Progenitor cell of endocrine pancreas (in vitro differentiated cells): ENCODE data around the gene PTPRC. TPM values are rescaled to one million over a fixed set of nuclear protein-coding genes. Genes with fewer than 3 reads are reported as not detected.

ENCODE experiments used
- DNase-seq: peaks from one replicate; pipeline ENCODE4 v3.0.0; 2021; ENCODE audit warnings: low spot score; ENCODE audit not compliant: unreplicated experiment
- H3K27ac Mint-ChIP-seq: 2 replicates; pipeline ENCODE4 v1.8.0; 2021; ENCODE audit warnings: mild to moderate bottlenecking, moderate library complexity, mixed read lengths
- H3K27me3 Mint-ChIP-seq: 2 replicates; pipeline ENCODE4 v1.8.0; 2021; ENCODE audit warnings: mixed read lengths
- H3K36me3 Mint-ChIP-seq: 2 replicates; pipeline ENCODE4 v1.8.0; 2022; ENCODE audit warnings: mixed read lengths; ENCODE audit not compliant: insufficient read depth
- H3K4me1 Mint-ChIP-seq: 2 replicates; pipeline ENCODE4 v1.8.0; 2021; ENCODE audit warnings: low read depth, mixed read lengths
- H3K4me3 Mint-ChIP-seq: 2 replicates; pipeline ENCODE4 v1.8.0; 2021; ENCODE audit warnings: low read depth, mild to moderate bottlenecking, moderate library complexity, mixed read lengths
- H3K9me3 Mint-ChIP-seq: 2 replicates; pipeline ENCODE4 v1.8.0; 2021; ENCODE audit warnings: low read depth, mixed read lengths
- total RNA-seq: library from RNA; stranded (reverse); gene quantifications from 2 replicates; pipeline ENCODE4 v1.2.1, GENCODE V29; 2021
- TF ChIP-seq, protein P1 (sequence below): fragments of 200-600 bp; sonication (generic); IDR thresholded peaks from one replicate; pipeline ENCODE4 v1.5.0; 2021; ENCODE audit warnings: antibody characterized with exemption, mild to moderate bottlenecking; ENCODE audit not compliant: unreplicated experiment

Gene PTPRC
- total RNA-seq, 1 donor from 2014 or later = not detected

DNA sequence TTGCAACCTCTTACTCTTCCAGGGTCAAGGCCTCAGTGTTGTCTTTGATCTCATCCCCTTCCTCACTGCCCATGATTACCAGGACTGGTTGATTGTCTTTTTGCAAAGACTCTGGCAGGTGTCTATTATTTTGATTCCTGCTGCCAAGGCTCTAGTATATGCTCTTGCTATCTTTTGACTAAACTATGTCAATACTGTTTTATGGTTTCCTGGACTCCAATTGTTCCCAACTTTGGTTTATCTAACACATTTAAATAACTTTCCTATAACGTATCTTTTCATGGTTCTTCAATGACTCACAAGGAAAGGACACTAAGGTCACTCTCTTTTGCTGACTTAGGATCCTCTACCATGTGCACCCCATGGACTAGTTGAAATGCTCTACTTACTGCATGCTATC, 141.5 kb downstream of the PTPRC start:
- H3K4me3 Mint-ChIP-seq = no peak overlapping the region
- H3K27ac Mint-ChIP-seq = no peak overlapping the region
- TF ChIP-seq, protein P1, sequence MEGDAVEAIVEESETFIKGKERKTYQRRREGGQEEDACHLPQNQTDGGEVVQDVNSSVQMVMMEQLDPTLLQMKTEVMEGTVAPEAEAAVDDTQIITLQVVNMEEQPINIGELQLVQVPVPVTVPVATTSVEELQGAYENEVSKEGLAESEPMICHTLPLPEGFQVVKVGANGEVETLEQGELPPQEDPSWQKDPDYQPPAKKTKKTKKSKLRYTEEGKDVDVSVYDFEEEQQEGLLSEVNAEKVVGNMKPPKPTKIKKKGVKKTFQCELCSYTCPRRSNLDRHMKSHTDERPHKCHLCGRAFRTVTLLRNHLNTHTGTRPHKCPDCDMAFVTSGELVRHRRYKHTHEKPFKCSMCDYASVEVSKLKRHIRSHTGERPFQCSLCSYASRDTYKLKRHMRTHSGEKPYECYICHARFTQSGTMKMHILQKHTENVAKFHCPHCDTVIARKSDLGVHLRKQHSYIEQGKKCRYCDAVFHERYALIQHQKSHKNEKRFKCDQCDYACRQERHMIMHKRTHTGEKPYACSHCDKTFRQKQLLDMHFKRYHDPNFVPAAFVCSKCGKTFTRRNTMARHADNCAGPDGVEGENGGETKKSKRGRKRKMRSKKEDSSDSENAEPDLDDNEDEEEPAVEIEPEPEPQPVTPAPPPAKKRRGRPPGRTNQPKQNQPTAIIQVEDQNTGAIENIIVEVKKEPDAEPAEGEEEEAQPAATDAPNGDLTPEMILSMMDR = no peak
- H3K36me3 Mint-ChIP-seq = no peaks in the 10 kb centered on the region
- peaks cover 2% of the 10 kb centered on the region for H3K4me1 Mint-ChIP-seq
- DNase-seq = no peak
- H3K9me3 Mint-ChIP-seq = no peaks in the 10 kb centered on the region
- no peaks in the 10 kb centered on the region for H3K27me3 Mint-ChIP-seq

DNA sequence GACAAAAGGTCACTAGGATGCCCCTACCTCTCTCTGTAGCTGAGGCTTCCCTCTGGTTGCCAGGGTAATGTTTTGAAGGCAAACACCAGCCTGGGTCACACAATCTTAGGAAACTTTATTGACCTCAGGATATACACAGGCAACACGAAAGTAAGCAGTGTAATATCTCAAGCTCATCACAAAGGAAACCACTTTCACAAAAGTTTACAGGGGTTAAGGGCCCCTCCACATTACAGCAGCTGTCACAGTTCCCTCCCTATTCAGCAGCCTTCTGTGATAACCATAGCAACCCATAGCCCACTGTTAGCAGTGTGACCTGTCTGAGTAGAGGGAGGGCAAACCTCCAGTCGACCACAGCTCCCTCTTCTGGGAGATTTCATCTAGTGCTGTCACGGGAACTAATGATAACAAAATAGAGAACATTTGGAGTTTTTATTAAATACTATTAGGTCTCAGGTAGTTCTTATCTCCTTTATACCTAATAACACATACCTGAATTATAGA, 149.8 kb downstream of the PTPRC start:
- DNase-seq = no peak
- Mint-ChIP-seq H3K4me3 (no peak overlapping the region), H3K27ac (peak overlapping the region; percentile 96)

DNA sequence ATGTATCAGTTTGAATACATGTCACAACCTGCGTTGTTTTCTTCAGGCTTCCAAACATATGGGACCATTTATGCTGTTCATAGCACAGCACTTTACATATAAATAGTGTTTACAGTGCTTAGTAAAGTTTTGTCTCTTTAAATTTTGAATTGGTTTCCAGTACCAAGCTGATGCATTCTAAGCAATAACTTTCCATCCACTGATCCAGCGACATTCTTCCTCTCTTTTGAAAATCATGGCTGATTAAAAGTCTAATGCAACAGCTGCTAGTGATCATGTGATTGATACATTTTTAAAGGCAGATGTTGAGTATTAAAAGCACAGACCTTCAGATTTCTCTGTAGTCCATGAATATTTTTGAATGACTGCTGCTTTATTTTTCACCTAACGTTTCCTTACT, 154.9 kb downstream of the PTPRC start:
- Mint-ChIP-seq H3K36me3 (peaks cover 2% of the 10 kb centered on the region), H3K4me3 (no peak overlapping the region), H3K27ac (no peak overlapping the region), H3K9me3 (peaks cover 22% of the 10 kb centered on the region), H3K27me3 (no peaks in the 10 kb centered on the region), H3K4me1 (peaks cover 10% of the 10 kb centered on the region)
- no peak for DNase-seq
- TF ChIP-seq, protein P1 = no peak

More for the DNA sequence above, 149.8 kb downstream of the PTPRC start:
- H3K9me3 Mint-ChIP-seq = peaks cover 4% of the 10 kb centered on the region
- H3K27me3 Mint-ChIP-seq = no peaks in the 10 kb centered on the region
- H3K4me1 Mint-ChIP-seq = peaks cover 18% of the 10 kb centered on the region
- TF ChIP-seq, protein P1 = peak; percentile 67
- H3K36me3 Mint-ChIP-seq = no peaks in the 10 kb centered on the region

DNA sequence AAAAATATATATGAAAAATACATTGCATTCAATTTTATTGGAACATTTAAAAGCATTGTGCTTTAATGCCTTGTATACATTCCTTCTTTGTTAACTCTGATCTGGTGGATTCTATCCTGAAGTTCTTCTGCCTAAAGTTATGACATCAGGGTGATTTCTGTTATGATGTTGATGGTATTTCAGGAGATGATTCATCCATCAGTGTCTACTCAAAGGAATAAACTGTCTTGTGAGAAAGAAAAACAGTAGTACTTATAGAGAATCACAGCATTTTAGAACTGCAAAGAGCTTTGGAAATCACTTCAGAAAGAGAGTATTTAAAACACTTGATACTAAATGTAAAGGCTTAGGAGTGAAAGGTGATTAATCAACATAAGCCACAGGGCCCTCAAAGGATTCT, 155.7 kb downstream of the PTPRC start:
- Mint-ChIP-seq H3K9me3 (peaks cover 22% of the 10 kb centered on the region), H3K27ac (no peak overlapping the region), H3K27me3 (no peaks in the 10 kb centered on the region), H3K4me3 (no peak overlapping the region), H3K4me1 (peaks cover 2% of the 10 kb centered on the region), H3K36me3 (peaks cover 2% of the 10 kb centered on the region)
- DNase-seq = no peak
- TF ChIP-seq, protein P1 = no peak

DNA sequence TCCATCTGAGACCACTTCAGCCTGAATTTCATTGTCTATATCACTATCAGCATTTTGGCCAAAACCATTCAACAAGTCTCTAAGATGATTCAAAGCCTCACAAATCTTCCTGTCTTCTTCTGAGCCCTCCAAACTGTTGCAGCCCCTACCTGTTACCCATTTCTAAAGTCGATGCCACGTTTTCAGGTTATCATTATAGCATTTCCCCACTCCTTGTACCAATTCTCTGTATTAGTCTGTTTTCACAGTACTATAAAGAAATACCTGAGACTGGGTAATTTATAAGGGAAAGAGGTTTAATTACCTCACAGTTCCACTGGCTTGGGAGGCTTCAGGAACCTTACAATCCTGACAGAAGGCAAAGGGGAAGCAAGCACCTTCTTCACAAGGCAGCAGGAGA, 158.8 kb downstream of the PTPRC start:
- Mint-ChIP-seq H3K4me3 (no peak overlapping the region), H3K4me1 (no peaks in the 10 kb centered on the region), H3K36me3 (peaks cover 2% of the 10 kb centered on the region), H3K27ac (no peak overlapping the region), H3K27me3 (no peaks in the 10 kb centered on the region), H3K9me3 (peaks cover 22% of the 10 kb centered on the region)
- TF ChIP-seq, protein P1 = no peak
- no peak for DNase-seq
